IMR-90 (cell line): ENCODE results near the gene KCNMA1. TPM values are rescaled to one million over a fixed set of nuclear protein-coding genes. Genes with fewer than 3 reads are reported as not detected.

Source experiments
- ATAC-seq: fragments of 200-7000 bp; cut with Tn5 transposase; 2 replicates; pipeline ENCODE4 v1.9.1; 2020; ENCODE audit warnings: low read depth, mild to moderate bottlenecking, moderate library complexity
- BruUV-seq: library from RNA; stranded (reverse); fragments of 400-500 nt; replicated peaks from 2 replicates; lab custom pipeline; 2021; lab: Mats Ljungman, UMichigan
- CTCF ChIA-PET: fragments of 300-600 bp; formaldehyde crosslinking; extraction: SDS; loops from one replicate; lab custom pipeline; 2021; ENCODE audit warnings: antibody characterized with exemption; lab: Yijun Ruan, JAX
- POLR2A ChIA-PET: fragments of 300-600 bp; sonication (Branson Sonifier 250); formaldehyde crosslinking; loops from one replicate; lab custom pipeline; 2022; ENCODE audit warnings: antibody characterized with exemption; ENCODE audit not compliant: unreplicated experiment; lab: Charles Lee
- DNase-seq: peaks from one replicate; pipeline ENCODE4 v3.0.0; 2013
- H2AFZ ChIP-seq: replicated peaks from 2 replicates; pipeline ENCODE3; 2013; ENCODE audit warnings: low read length, mild to moderate bottlenecking; ENCODE audit not compliant: poor library complexity
- H2AK5ac ChIP-seq: 2 replicates; pipeline ENCODE4 v1.6.1; 2013; ENCODE audit warnings: low read depth, low read length, inconsistent platforms
- H2AK9ac ChIP-seq: replicated peaks from 2 replicates; pipeline ENCODE3; 2013; ENCODE audit warnings: mild to moderate bottlenecking, low read depth, low read length, moderate library complexity; ENCODE audit not compliant: poor library complexity
- H2BK120ac ChIP-seq: 2 replicates; pipeline ENCODE4 v1.6.1; 2013; ENCODE audit warnings: low read depth, low read length, inconsistent platforms
- H2BK15ac ChIP-seq: 3 replicates; pipeline ENCODE4 v1.6.1; 2013; ENCODE audit warnings: low read depth, low read length, inconsistent platforms
- H2BK20ac ChIP-seq: 2 replicates; pipeline ENCODE4 v1.6.1; 2013; ENCODE audit warnings: low read depth, mild to moderate bottlenecking, inconsistent platforms, low read length, moderate library complexity
- H2BK5ac ChIP-seq: 2 replicates; pipeline ENCODE4 v1.6.1; 2013; ENCODE audit warnings: mild to moderate bottlenecking, low read depth, low read length, inconsistent platforms; ENCODE audit not compliant: poor library complexity, severe bottlenecking
- H3K14ac ChIP-seq: replicated peaks from 2 replicates; pipeline ENCODE4 v1.6.1; 2013; ENCODE audit warnings: low read depth, low read length, inconsistent platforms
- H3K18ac ChIP-seq: 2 replicates; pipeline ENCODE4 v1.6.1; 2013; ENCODE audit warnings: low read depth, low read length, control low read depth
- H3K23ac ChIP-seq: 2 replicates; pipeline ENCODE4 v1.6.1; 2013; ENCODE audit warnings: low read depth, low read length, inconsistent platforms
- H3K27ac ChIP-seq: 2 replicates; pipeline ENCODE4 v1.5.1; 2013; ENCODE audit warnings: mild to moderate bottlenecking, control low read depth, low read length; ENCODE audit not compliant: insufficient read depth
- H3K27me3 ChIP-seq: 2 replicates; pipeline ENCODE4 v1.6.1; 2013; ENCODE audit warnings: low read length; ENCODE audit not compliant: control insufficient read depth, insufficient read depth
- H3K36me3 ChIP-seq: 2 replicates; pipeline ENCODE4 v1.6.1; 2013; ENCODE audit warnings: low read length, mixed read lengths; ENCODE audit not compliant: control insufficient read depth, insufficient read depth
- H3K4ac ChIP-seq: 2 replicates; pipeline ENCODE4 v1.6.1; 2013; ENCODE audit warnings: low read depth, low read length, inconsistent platforms
- H3K4me1 ChIP-seq: 2 replicates; pipeline ENCODE4 v1.6.1; 2013; ENCODE audit warnings: low read length, mixed read lengths; ENCODE audit not compliant: control insufficient read depth, insufficient read depth
- H3K4me2 ChIP-seq: 2 replicates; pipeline ENCODE4 v1.6.1; 2013; ENCODE audit warnings: low read depth, mild to moderate bottlenecking, control low read depth, low read length, moderate library complexity
- H3K4me3 ChIP-seq: 2 replicates; pipeline ENCODE4 v1.5.1; 2013; ENCODE audit warnings: low read depth, mild to moderate bottlenecking, control low read depth, low read length, moderate library complexity; ENCODE audit not compliant: insufficient read depth
- H3K56ac ChIP-seq: 2 replicates; pipeline ENCODE4 v1.6.1; 2013; ENCODE audit warnings: low read length, inconsistent platforms; ENCODE audit not compliant: insufficient read depth; ENCODE audit errors: extremely low read depth
- H3K79me1 ChIP-seq, 2 experiments: 2 replicates each; pipeline ENCODE4 v1.6.1; 2013; ENCODE audit warnings: low read length in 2 of 2, inconsistent platforms in 1 of 2, low read depth in 1 of 2
- H3K9ac ChIP-seq: 2 replicates; pipeline ENCODE4 v1.6.1; 2013; ENCODE audit warnings: low read depth, low read length, control low read depth
- H3K9me1 ChIP-seq: 2 replicates; pipeline ENCODE4 v1.6.1; 2013; ENCODE audit warnings: low read length, inconsistent platforms; ENCODE audit not compliant: insufficient read depth
- H3K9me3 ChIP-seq: 2 replicates; pipeline ENCODE4 v1.6.1; 2013; ENCODE audit warnings: low read length; ENCODE audit not compliant: control insufficient read depth, insufficient read depth
- H4K20me1 ChIP-seq: 2 replicates; pipeline ENCODE4 v1.6.1; 2013; ENCODE audit warnings: low read length, inconsistent platforms; ENCODE audit not compliant: insufficient read depth
- H4K5ac ChIP-seq: 2 replicates; pipeline ENCODE4 v1.6.1; 2013; ENCODE audit warnings: mild to moderate bottlenecking, low read depth, low read length, control low read depth
- H4K8ac ChIP-seq, 2 experiments: 2 replicates each; pipeline ENCODE4 v1.6.1; 2013; ENCODE audit warnings: low read depth in 2 of 2, low read length in 2 of 2, control low read depth in 1 of 2, inconsistent platforms in 1 of 2
- H4K91ac ChIP-seq: 2 replicates; pipeline ENCODE4 v1.6.1; 2013; ENCODE audit warnings: low read depth, low read length, inconsistent platforms; ENCODE audit not compliant: insufficient read depth
- CEBPB ChIP-seq: IDR thresholded peaks from 2 replicates; pipeline ENCODE4 v1.6.1; 2012; ENCODE audit warnings: low read depth, low read length, improper control_type of control experiment
- CHD1 ChIP-seq: IDR thresholded peaks from 2 replicates; pipeline ENCODE4 v1.6.1; 2012; ENCODE audit warnings: low read depth, low read length, improper control_type of control experiment
- MAFK ChIP-seq: IDR thresholded peaks from 2 replicates; pipeline ENCODE4 v1.6.1; 2012; ENCODE audit warnings: low read depth, low read length, improper control_type of control experiment
- MXI1 ChIP-seq: IDR thresholded peaks from 2 replicates; pipeline ENCODE4 v1.6.1; 2012; ENCODE audit warnings: low read depth, mild to moderate bottlenecking, low read length, moderate library complexity, borderline replicate concordance
- RFX5 ChIP-seq: IDR thresholded peaks from 2 replicates; pipeline ENCODE4 v1.8.0; 2012; ENCODE audit warnings: low read depth, mild to moderate bottlenecking, low read length, moderate library complexity
- WGBS, 2 experiments: methylation state at CpG; one replicate each; pipeline versions ENCODE4 v1.1.5 to v1.1.7; 2013; ENCODE audit warnings: missing lambda C conversion rate in 2 of 2; ENCODE audit not compliant: insufficient read length in 1 of 2; ENCODE audit errors: extremely low coverage in 2 of 2; 5-methylcytosine and 5-hydroxymethylcytosine counted together
- dilution Hi-C: fragments of 300-500 bp; cut with HindIII; formaldehyde crosslinking; loops from one replicate; pipeline ENCODE4 v1.14.3; 2018; ENCODE audit warnings: low sequenced_read_pairs; ENCODE audit not compliant: unreplicated experiment
- in situ Hi-C: fragments of 300-500 bp; cut with MboI; formaldehyde crosslinking; loops from 3 replicates; pipeline ENCODE4 v1.14.3; 2019; ENCODE audit warnings: low sequenced_read_pairs, inconsistent platforms, mixed read lengths
- intact Hi-C: fragments of 100-400 bp; cut with micrococcal nuclease; formaldehyde crosslinking; loops from 2 replicates; pipeline ENCODE4 v1.10.0; 2022
- polyA plus RNA-seq, 3 experiments: library from polyadenylated mRNA; depleted of rRNA; stranded (reverse); fragments of >200 nt; gene quantifications; 2 replicates each; pipeline ENCODE4 v1.2.3, GENCODE V29; 2012; ENCODE audit warnings: low replicate concordance in 1 of 3
- total RNA-seq: library from RNA; depleted of rRNA; stranded (reverse); fragments of >200 nt; gene quantifications from 2 replicates; pipeline ENCODE4 v1.2.3, GENCODE V29; 2012

The KCNMA1 gene
- total and polyA plus RNA-seq, 2 of the 4 experiments (the other 2 are of a cell fraction): 25.6 to 29.6 TPM

GRCh38 chr10:77052593-77052992 lies 585.0 kb downstream of the KCNMA1 start:
- Histone ChIP-seq H4K8ac (no peak overlapping the region), H3K4me2 (no peak overlapping the region), H3K9me1 (no peaks in the 10 kb centered on the region), H2AFZ (no peak overlapping the region), H2AK5ac (no peak overlapping the region), H4K5ac (no peak overlapping the region), H3K4me1 (peaks cover 3% of the 10 kb centered on the region; the same call in 1 of the 2 replicates), H3K23ac (no peak overlapping the region), H4K20me1 (no peaks in the 10 kb centered on the region), H3K56ac (no peak overlapping the region), H3K9me3 (no peaks in the 10 kb centered on the region), H3K9ac (no peak overlapping the region), H4K91ac (no peak overlapping the region), H3K4me3 (no peak overlapping the region), H3K18ac (no peak overlapping the region), H3K79me1 (no peaks in the 10 kb centered on the region), H3K4ac (no peak overlapping the region), H3K36me3 (no peaks in the 10 kb centered on the region), H3K27ac (no peak overlapping the region), H3K27me3 (no peaks in the 10 kb centered on the region), H3K14ac (no peak overlapping the region), H2BK5ac (no peak overlapping the region), H2BK120ac (no peak overlapping the region), H2BK20ac (no peak overlapping the region), H2BK15ac (no peak overlapping the region), H2AK9ac (no peak overlapping the region)
- dilution Hi-C loops: no loop called here
- BruUV-seq: no TSS peak
- DNase-seq (no peak), ATAC-seq (no peak)
- intact Hi-C loops: no loop called here
- POLR2A ChIA-PET: no interaction called here
- CTCF ChIA-PET: no interaction called here
- no peak for TF ChIP-seq CEBPB
- no peak for TF ChIP-seq MXI1
- no peak for TF ChIP-seq CHD1
- no peak for TF ChIP-seq RFX5
- TF ChIP-seq MAFK: peak; percentile 96
- WGBS, 2 experiments: no CpG with 5 or more reads among the region's 2 CpGs
- in situ Hi-C loops: no loop called here
